Common myeloid progenitor, CD34-positive (primary cell): ENCODE results near the gene TRIP13.

Source experiments
- CTCF ChIA-PET: fragments of 350-600 bp; sonication (Branson Sonifier 250); formaldehyde crosslinking; loops from one replicate; lab custom pipeline; 2021; ENCODE audit warnings: antibody characterized with exemption; lab: Charles Lee
- POLR2A ChIA-PET: fragments of 350-600 bp; sonication (Branson Sonifier 250); formaldehyde crosslinking; loops from one replicate; lab custom pipeline; 2021; ENCODE audit warnings: antibody characterized with exemption; lab: Charles Lee
- DNase-seq, 3 donors: peaks; one replicate each; pipeline versions ENCODE4 v3.0.0 to v3.0.0-alpha.2; 2013
- H3K27ac ChIP-seq, 2 experiments: 1 replicate in 1 of 2; 2 replicates in 1 of 2; pipeline ENCODE4 v1.7.0; 2013; ENCODE audit warnings: inconsistent platforms in 2 of 2, low read length in 2 of 2, mild to moderate bottlenecking in 2 of 2, low read depth in 1 of 2, moderate library complexity in 1 of 2; ENCODE audit not compliant: severe bottlenecking in 2 of 2, insufficient read depth in 1 of 2, poor library complexity in 1 of 2
- H3K27me3 ChIP-seq, 5 experiments: replicated peaks in 2 of 5; 1 replicate in 3 of 5; 2 replicates in 2 of 5; pipeline versions ENCODE4 v1.6.1 to v1.7.0; 2013; ENCODE audit warnings: low read length in 4 of 5, mild to moderate bottlenecking in 2 of 5, moderate library complexity in 2 of 5, inconsistent platforms in 1 of 5; ENCODE audit not compliant: insufficient read depth in 5 of 5, control insufficient read depth in 4 of 5
- H3K36me3 ChIP-seq, 4 experiments: 1 replicate in 2 of 4; 2 replicates in 2 of 4; pipeline versions ENCODE4 v1.6.1 to v1.7.0; 2013; ENCODE audit warnings: low read length in 3 of 4, control low read depth in 1 of 4, mild to moderate bottlenecking in 1 of 4; ENCODE audit not compliant: control insufficient read depth in 4 of 4, insufficient read depth in 4 of 4
- H3K4me1 ChIP-seq, 4 experiments: 1 replicate in 3 of 4; 2 replicates in 1 of 4; pipeline versions ENCODE4 v1.6.1 to v1.7.1; 2013; ENCODE audit warnings: low read length in 3 of 4, mild to moderate bottlenecking in 3 of 4, control low read depth in 1 of 4, inconsistent platforms in 1 of 4, moderate library complexity in 1 of 4; ENCODE audit not compliant: control insufficient read depth in 4 of 4, insufficient read depth in 4 of 4; ENCODE audit errors: control extremely low read depth in 1 of 4
- H3K4me3 ChIP-seq, 7 experiments: 1 replicate in 4 of 7; 2 replicates in 3 of 7; pipeline versions ENCODE4 v1.5.1 to v1.7.0; 2013; ENCODE audit warnings: mild to moderate bottlenecking in 7 of 7, low read length in 6 of 7, moderate library complexity in 6 of 7, inconsistent platforms in 2 of 7, low read depth in 2 of 7, control low read depth in 1 of 7; ENCODE audit not compliant: insufficient read depth in 4 of 7, control insufficient read depth in 1 of 7; ENCODE audit errors: extremely low read depth in 1 of 7
- H3K9me3 ChIP-seq, 5 experiments: 1 replicate in 4 of 5; 2 replicates in 1 of 5; pipeline versions ENCODE4 v1.6.1 to v1.7.1; 2013; ENCODE audit warnings: low read length in 4 of 5, mild to moderate bottlenecking in 2 of 5, inconsistent platforms in 1 of 5, low read depth in 1 of 5, moderate library complexity in 1 of 5; ENCODE audit not compliant: control insufficient read depth in 4 of 5, insufficient read depth in 2 of 5; ENCODE audit errors: control extremely low read depth in 1 of 5
- WGBS: methylation state at CpG from one replicate; pipeline ENCODE4 v1.1.5; 2013; ENCODE audit not compliant: insufficient coverage; 5-methylcytosine and 5-hydroxymethylcytosine counted together

Gene TRIP13

DNA sequence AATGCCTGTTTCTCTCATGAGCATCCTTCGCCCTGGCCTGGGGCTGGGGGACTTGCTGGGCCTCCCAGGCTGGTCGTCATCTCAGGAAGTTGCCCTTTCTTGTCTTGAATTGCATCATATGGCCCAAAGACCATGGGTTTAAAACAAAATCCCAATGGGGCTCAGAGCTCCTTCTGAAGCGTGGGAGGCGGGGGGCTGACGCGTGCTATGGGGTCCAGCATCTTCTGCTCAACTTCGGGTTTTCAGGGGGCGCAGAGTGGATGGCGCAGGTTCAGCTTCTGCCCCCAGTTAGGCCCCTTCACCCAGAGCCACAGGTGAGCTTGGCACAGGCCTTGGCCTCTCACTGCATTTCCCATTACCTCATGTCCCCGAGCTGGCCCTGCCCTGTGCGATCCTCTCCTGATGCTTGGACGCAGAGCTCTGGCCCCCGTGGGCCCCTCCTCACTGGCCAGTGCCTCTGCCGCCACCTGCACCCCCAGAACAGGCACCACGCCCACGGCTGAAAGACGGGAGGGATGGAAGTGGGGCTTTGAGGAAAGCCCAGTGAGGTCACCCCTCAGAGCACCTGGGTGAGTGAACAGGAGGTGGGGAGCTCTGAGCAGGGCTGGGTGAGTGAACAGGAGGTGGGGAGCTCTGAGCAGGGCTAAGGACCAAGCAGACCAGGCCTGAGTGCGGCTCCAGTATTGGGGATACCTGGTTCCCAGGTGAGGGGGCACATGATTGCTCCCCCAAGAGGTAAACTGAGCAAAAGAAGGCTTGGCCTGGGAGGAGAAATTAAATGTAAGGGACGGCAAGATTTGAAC, 56.0 kb downstream of the TRIP13 start:
- POLR2A ChIA-PET: no interaction called here
- Histone ChIP-seq H3K4me3 (no peak overlapping the region), H3K9me3 (peaks cover 0 to 16% (median 3%) of the 10 kb centered on the region in 5 experiments), H3K27me3 (peaks cover 4 to 72% (median 28%) of the 10 kb centered on the region in 5 experiments), H3K36me3 (no peaks in the 10 kb centered on the region), H3K27ac (no peak overlapping the region), H3K4me1 (no peaks in the 10 kb centered on the region)
- CTCF ChIA-PET: interaction anchor here (1.0 to 1.5 kb wide), 2 partner anchors 10 to 24 kb away, joined by 3 read pairs; no protein-coding TSS in a partner anchor
- no peak for DNase-seq
- WGBS: 87% methylated on average over 17 of the region's 19 CpGs

DNA sequence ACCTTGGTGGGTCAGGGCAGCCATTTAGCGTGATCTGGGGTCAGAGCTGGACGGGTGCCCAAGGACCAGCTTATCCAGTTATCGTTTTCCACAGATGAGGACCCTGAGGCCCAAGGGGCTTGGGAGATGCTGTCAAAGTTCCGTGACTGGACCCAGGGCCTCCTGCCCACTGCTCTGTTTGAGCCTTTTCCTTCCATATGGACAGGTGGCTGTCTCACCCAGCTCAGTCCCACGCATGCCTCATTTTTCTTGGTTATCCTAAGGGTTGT, 56.5 kb downstream of the TRIP13 start:
- peaks cover 0 to 16% (median 3%) of the 10 kb centered on the region in 5 experiments for H3K9me3 ChIP-seq
- H3K27me3 ChIP-seq: peaks cover 4 to 73% (median 27%) of the 10 kb centered on the region in 5 experiments
- no peaks in the 10 kb centered on the region for H3K4me1 ChIP-seq
- DNase-seq: no peak
- no peaks in the 10 kb centered on the region for H3K36me3 ChIP-seq
- no peak overlapping the region for H3K27ac ChIP-seq
- POLR2A ChIA-PET: no interaction called here
- CTCF ChIA-PET: interaction anchor here (1.0 to 1.5 kb wide), 2 partner anchors 25 to 225 kb away, joined by 3 read pairs; no protein-coding TSS in a partner anchor
- 100% methylated on average over 4 of the region's 5 CpGs for WGBS
- no peak overlapping the region for H3K4me3 ChIP-seq

- Histone ChIP-seq H3K4me3 (no peak overlapping the region), H3K4me1 (no peaks in the 10 kb centered on the region), H3K27ac (no peak overlapping the region), H3K36me3 (no peaks in the 10 kb centered on the region), H3K27me3 (peaks cover 4 to 71% (median 25%) of the 10 kb centered on the region in 5 experiments), H3K9me3 (peaks cover 0 to 16% (median 3%) of the 10 kb centered on the region in 5 experiments)
- 93% methylated on average over 14 of the region's 17 CpGs for WGBS
- POLR2A ChIA-PET: no interaction called here
- DNase-seq: no peak
- CTCF ChIA-PET: interaction anchor here (1.0 to 1.7 kb wide), 3 partner anchors 14 to 224 kb away, joined by 3 to 4 read pairs (median 3); no protein-coding TSS in a partner anchor
Observed at GRCh38 chr5:949815-950560, 57.3 kb downstream of the TRIP13 start.

DNA sequence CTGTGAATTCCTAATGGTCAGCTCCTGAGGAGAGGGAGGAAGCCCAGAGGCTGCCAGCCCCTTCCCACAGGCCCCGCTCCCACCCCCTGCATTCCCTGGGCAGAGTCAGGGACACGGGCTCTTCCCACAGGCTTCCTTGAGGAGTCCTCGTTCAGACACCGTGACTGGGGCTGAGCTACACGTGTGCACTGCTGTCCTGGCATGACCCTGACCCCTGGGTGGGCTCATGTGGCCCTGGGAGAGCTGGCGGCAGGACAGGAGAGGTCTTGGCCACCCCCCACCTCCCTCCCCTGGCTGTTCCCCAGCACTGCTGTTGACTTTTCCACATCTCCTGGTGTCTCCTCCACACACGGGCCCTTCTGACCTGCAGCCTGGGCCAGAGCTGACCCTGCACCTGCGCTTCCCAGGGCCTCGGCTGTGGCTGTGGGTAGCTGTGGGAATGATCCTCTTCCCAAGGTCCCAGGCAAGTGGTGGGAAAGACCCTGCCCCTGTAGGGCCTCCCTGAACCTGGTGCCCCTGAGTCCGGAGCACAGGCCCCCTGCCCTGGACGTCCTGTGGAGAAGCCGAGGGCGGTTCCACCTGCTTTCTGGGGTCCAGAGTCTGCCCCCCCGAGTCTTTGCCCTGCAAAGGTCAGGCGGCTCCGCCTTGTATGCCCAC, 59.4 kb downstream of the TRIP13 start:
- no peak overlapping the region for H3K4me3 ChIP-seq
- no peaks in the 10 kb centered on the region for H3K36me3 ChIP-seq
- no peak overlapping the region for H3K27ac ChIP-seq
- H3K9me3 ChIP-seq: peaks cover 0 to 16% (median 3%) of the 10 kb centered on the region in 5 experiments
- no peak for DNase-seq
- peaks cover 0 to 2% (median under 1%) of the 10 kb centered on the region in 4 experiments for H3K4me1 ChIP-seq
- H3K27me3 ChIP-seq: peaks cover 6 to 70% (median 19%) of the 10 kb centered on the region in 5 experiments
- POLR2A ChIA-PET: no interaction called here
- CTCF ChIA-PET: no interaction called here
- WGBS: 95% methylated on average over 11 of the region's 16 CpGs

DNA sequence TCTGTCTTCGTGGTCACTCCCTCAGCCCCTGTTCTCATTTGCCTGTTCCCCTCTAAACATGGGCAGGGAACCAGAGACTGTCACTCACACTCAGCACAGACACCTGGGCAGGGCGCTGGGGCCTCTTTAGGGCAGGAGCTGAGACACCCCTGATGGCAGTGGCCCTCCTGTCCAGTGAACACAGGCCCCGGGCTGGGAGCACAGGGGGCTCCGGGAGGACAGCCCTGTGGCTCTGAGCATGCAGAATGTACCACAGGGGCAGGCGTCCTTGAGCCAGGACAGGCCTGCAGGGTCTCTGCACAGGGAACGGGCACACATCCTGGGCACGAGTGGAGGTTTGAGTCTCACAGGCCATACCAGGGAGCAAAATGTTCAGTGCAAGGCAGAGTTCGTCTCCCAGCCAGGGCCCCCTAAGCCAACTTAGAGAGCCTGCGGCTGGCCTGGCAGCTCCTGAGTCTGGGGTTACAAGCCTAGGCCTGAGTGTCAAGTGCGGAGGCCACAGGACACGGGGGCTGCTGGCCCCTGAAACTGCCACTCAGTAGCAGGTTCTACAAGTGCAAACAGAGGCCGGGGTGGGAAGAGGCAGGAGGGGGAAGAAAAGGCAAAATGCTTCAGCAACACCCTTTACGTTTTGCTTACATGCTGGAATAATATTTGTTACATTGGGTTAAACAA, 60.0 kb downstream of the TRIP13 start:
- peaks cover 0 to 9% (median 3%) of the 10 kb centered on the region in 4 experiments for H3K4me1 ChIP-seq
- peaks cover 6 to 70% (median 19%) of the 10 kb centered on the region in 5 experiments for H3K27me3 ChIP-seq
- H3K36me3 ChIP-seq: no peaks in the 10 kb centered on the region
- no peak overlapping the region for H3K27ac ChIP-seq
- DNase-seq: no peak
- 95% methylated on average over 11 of the region's 13 CpGs for WGBS
- peaks cover 0 to 16% (median 3%) of the 10 kb centered on the region in 5 experiments for H3K9me3 ChIP-seq
- no peak overlapping the region for H3K4me3 ChIP-seq
- ChIA-PET POLR2A (no interaction called here), CTCF (no interaction called here)

DNA sequence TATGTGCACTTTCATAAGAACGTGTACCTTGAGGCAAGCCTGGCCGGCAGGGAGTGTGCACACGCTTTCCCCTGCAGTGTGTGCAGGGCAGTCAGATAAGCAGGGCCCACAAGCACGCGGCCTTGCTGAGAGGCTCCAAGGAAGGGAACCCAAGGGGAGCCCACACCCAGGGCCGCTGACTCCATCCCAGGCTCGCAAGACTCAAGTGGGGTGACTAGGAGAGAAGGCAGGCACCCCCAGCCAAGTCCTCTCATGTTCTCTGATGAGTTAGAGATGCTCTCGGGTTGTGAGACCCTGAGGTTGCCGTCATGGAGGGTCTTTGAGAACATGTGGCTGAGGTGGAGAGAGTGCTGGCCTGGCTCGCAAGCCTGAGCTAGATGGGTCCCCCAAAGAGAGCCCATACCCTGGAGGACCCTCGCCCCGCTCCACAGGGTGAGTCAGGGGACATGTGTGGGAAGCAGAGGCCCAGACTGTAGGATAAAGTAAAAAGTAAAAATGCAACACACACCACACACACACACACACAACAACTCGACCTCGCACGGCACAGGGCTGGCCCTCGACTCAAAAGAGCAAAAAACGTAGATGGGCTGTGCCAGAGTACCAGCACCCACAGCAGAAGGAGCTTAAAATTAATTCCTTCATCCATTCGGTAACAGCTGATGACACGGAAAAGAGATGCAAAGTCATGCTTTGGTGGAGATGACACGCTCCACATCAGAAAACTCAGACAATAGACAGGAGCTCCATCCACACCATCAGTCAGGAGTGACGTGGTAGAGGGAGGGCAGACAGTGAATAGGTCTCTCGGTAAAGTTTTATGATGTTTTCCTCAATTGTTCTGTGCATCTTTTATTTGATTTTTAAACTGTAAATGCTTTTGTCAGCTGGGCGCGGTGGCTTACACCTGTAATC, 61.1 kb downstream of the TRIP13 start:
- peaks cover 0 to 9% (median 3%) of the 10 kb centered on the region in 4 experiments for H3K4me1 ChIP-seq
- H3K27me3 ChIP-seq: peaks cover 6 to 72% (median 19%) of the 10 kb centered on the region in 5 experiments
- POLR2A ChIA-PET: interaction anchor here (0.6 kb wide), 1 partner anchor 50 kb away, joined by 3 read pairs; no protein-coding TSS in a partner anchor
- no peak for DNase-seq
- H3K36me3 ChIP-seq: no peaks in the 10 kb centered on the region
- no peak overlapping the region for H3K27ac ChIP-seq
- CTCF ChIA-PET: no interaction called here
- no peak overlapping the region for H3K4me3 ChIP-seq
- WGBS: 88% methylated on average over 15 of the region's 24 CpGs
- peaks cover 0 to 16% (median 3%) of the 10 kb centered on the region in 5 experiments for H3K9me3 ChIP-seq
